GM06990 (cell line): ENCODE results near the gene SULT1A2.
"Not testable (repeated sequence)": the region's sequence is repeated elsewhere in the genome, so short reads cannot be mapped to it uniquely, and the experiment has no call there.

Experiments used
- DNase-seq: peaks from one replicate; pipeline ENCODE4 v3.0.0-alpha.2; 2011; ENCODE audit not compliant: insufficient read length; ENCODE audit errors: extremely low read depth
- H3K27me3 ChIP-seq: replicated peaks from 2 replicates; pipeline ENCODE4 v1.6.0; 2011; ENCODE audit warnings: low read length; ENCODE audit not compliant: control insufficient read depth, insufficient read depth
- H3K36me3 ChIP-seq: 2 replicates; pipeline ENCODE4 v1.5.1; 2011; ENCODE audit warnings: low read length; ENCODE audit not compliant: control insufficient read depth, insufficient read depth
- H3K4me3 ChIP-seq: replicated peaks from 2 replicates; pipeline ENCODE4 v1.5.1; 2011; ENCODE audit warnings: low read depth, mild to moderate bottlenecking, control low read depth, low read length
- CTCF ChIP-seq: IDR thresholded peaks from 2 replicates; pipeline ENCODE4 v1.5.1; 2011; ENCODE audit warnings: low read length, control low read depth, mild to moderate bottlenecking, inconsistent platforms; ENCODE audit not compliant: insufficient read depth, poor library complexity, severe bottlenecking

The SULT1A2 gene

GRCh38 chr16:28596840-28597691, at the start of gene SULT1A2:
Gene SULT1A2 (minus strand): TSS chr16:28597050. CDS start chr16:28595930, 1,120 bp downstream.
- Histone ChIP-seq H3K36me3 (no peaks in the 10 kb centered on the region), H3K27me3 (no peaks in the 10 kb centered on the region), H3K4me3 (no peak within 1 kb of the TSS)
- no peak for TF ChIP-seq CTCF
- DNase-seq = no peak

- not testable (repeated sequence) for H3K4me3 ChIP-seq, H3K36me3 ChIP-seq, H3K27me3 ChIP-seq, DNase-seq
Measured at GRCh38 chr16:28639959-28640358, 43.1 kb upstream of the SULT1A2 start.

- not testable (repeated sequence) for H3K4me3 ChIP-seq, H3K27me3 ChIP-seq, H3K36me3 ChIP-seq, DNase-seq
Measured at GRCh38 chr16:28638359-28638758, 41.5 kb upstream of the SULT1A2 start.

- not testable (repeated sequence) for DNase-seq, H3K36me3 ChIP-seq, H3K27me3 ChIP-seq, H3K4me3 ChIP-seq
Measured at GRCh38 chr16:28637765-28638164, 40.9 kb upstream of the SULT1A2 start, which contains the start of gene NPIPB8. Gene NPIPB8 (plus strand): TSS chr16:28638065. CDS start chr16:28638361, 296 bp downstream.

GRCh38 chr16:28636093-28636823, 39.4 kb upstream of the SULT1A2 start:
- H3K36me3 ChIP-seq, H3K4me3 ChIP-seq, H3K27me3 ChIP-seq, DNase-seq: not testable (repeated sequence)

GRCh38 chr16:28630905-28631304, 34.1 kb upstream of the SULT1A2 start:
- DNase-seq, H3K4me3 ChIP-seq, H3K27me3 ChIP-seq, H3K36me3 ChIP-seq: not testable (repeated sequence)

- H3K27me3 ChIP-seq = no peaks in the 10 kb centered on the region
- peak overlapping the region; percentile 48 for H3K4me3 ChIP-seq
- peak; percentile 74 for DNase-seq
- TF ChIP-seq CTCF = no peak
- H3K36me3 ChIP-seq = no peaks in the 10 kb centered on the region
Measured at GRCh38 chr16:28623172-28623711, 26.4 kb upstream of the SULT1A2 start.

- H3K4me3 ChIP-seq = peak overlapping the region; percentile 48; the same call in 1 of the 2 replicates
- H3K27me3 ChIP-seq, DNase-seq, H3K36me3 ChIP-seq: not testable (repeated sequence)
Measured at GRCh38 chr16:28622532-28623171, 25.8 kb upstream of the SULT1A2 start.
